ENCODE results near the gene KRT83.

Gene KRT83

GRCh38 chr12:52319097-52319496, 2.1 kb downstream of the KRT83 start:
- no peaks in the 10 kb centered on the region for H3K9me2 ChIP-seq (replicated peaks; ENCODE audit: control insufficient read depth, low read length)
- TF ChIP-seq EZH2phosphoT487 (IDR thresholded peaks at IDR 0.05; ENCODE audit: borderline replicate concordance, low read length): no peak
- TF ChIP-seq CTCF (IDR thresholded peaks at IDR 0.05; ENCODE audit: low read depth, low read length, poor library complexity, severe bottlenecking): no peak
- H3K36me3 ChIP-seq (ENCODE audit: control insufficient read depth, low read length): no peaks in the 10 kb centered on the region
- no peaks in the 10 kb centered on the region for H3K9me3 ChIP-seq (ENCODE audit: control insufficient read depth, insufficient read depth, low read length)
- no peaks in the 10 kb centered on the region for H3K79me2 ChIP-seq (ENCODE audit: control insufficient read depth, low read length)
- no peaks in the 10 kb centered on the region for H3F3A ChIP-seq (ENCODE audit: control insufficient read depth, insufficient read depth)
- H3K27ac ChIP-seq (ENCODE audit: low read depth, low read length): no peak overlapping the region
- H3K4me1 ChIP-seq (ENCODE audit: control insufficient read depth, low read length): no peaks in the 10 kb centered on the region
- no peak overlapping the region for H3K4me3 ChIP-seq (ENCODE audit: low read length)
- H4K20me1 ChIP-seq (ENCODE audit: control insufficient read depth, insufficient read depth, low read depth, low read length): no peaks in the 10 kb centered on the region
- H3K4me2 ChIP-seq (ENCODE audit: low read length): no peak overlapping the region
- H3K27me3 ChIP-seq (ENCODE audit: control insufficient read depth, low read length): 0 out of 2 replicates have a peak, but pooled peaks cover 3% of the 10 kb centered on the region

GRCh38 chr12:52318241-52318990, 2.8 kb downstream of the KRT83 start:
- no peaks in the 10 kb centered on the region for H3K36me3 ChIP-seq (ENCODE audit: control insufficient read depth, low read length)
- no peaks in the 10 kb centered on the region for H4K20me1 ChIP-seq (ENCODE audit: control insufficient read depth, insufficient read depth, low read depth, low read length)
- H3F3A ChIP-seq (ENCODE audit: control insufficient read depth, insufficient read depth): no peaks in the 10 kb centered on the region
- H3K79me2 ChIP-seq (ENCODE audit: control insufficient read depth, low read length): no peaks in the 10 kb centered on the region
- no peak overlapping the region for H3K27ac ChIP-seq (ENCODE audit: low read depth, low read length)
- no peaks in the 10 kb centered on the region for H3K9me3 ChIP-seq (ENCODE audit: control insufficient read depth, insufficient read depth, low read length)
- H3K27me3 ChIP-seq (ENCODE audit: control insufficient read depth, low read length): 0 out of 2 replicates have a peak, but pooled peaks cover 3% of the 10 kb centered on the region
- no peaks in the 10 kb centered on the region for H3K9me2 ChIP-seq (replicated peaks; ENCODE audit: control insufficient read depth, low read length)
- H3K4me1 ChIP-seq (ENCODE audit: control insufficient read depth, low read length): no peaks in the 10 kb centered on the region
- no peak overlapping the region for H3K4me2 ChIP-seq (ENCODE audit: low read length)
- TF ChIP-seq CTCF (IDR thresholded peaks at IDR 0.05; ENCODE audit: low read depth, low read length, poor library complexity, severe bottlenecking): no peak
- TF ChIP-seq EZH2phosphoT487 (IDR thresholded peaks at IDR 0.05; ENCODE audit: borderline replicate concordance, low read length): no peak
- H3K4me3 ChIP-seq (ENCODE audit: low read length): no peak overlapping the region

GRCh38 chr12:52317468-52318052, 3.6 kb downstream of the KRT83 start:
- Histone ChIP-seq H3K4me1 (ENCODE audit: control insufficient read depth, low read length) (no peaks in the 10 kb centered on the region), H3K4me3 (ENCODE audit: low read length) (no peak overlapping the region), H3K27me3 (ENCODE audit: control insufficient read depth, low read length) (0 out of 2 replicates have a peak, but pooled peaks cover 3% of the 10 kb centered on the region), H3K36me3 (ENCODE audit: control insufficient read depth, low read length) (no peaks in the 10 kb centered on the region), H3K9me2 (replicated peaks; ENCODE audit: control insufficient read depth, low read length) (no peaks in the 10 kb centered on the region), H3K27ac (ENCODE audit: low read depth, low read length) (no peak overlapping the region), H3K9me3 (ENCODE audit: control insufficient read depth, insufficient read depth, low read length) (no peaks in the 10 kb centered on the region), H3K79me2 (ENCODE audit: control insufficient read depth, low read length) (no peaks in the 10 kb centered on the region), H3F3A (ENCODE audit: control insufficient read depth, insufficient read depth) (no peaks in the 10 kb centered on the region), H4K20me1 (ENCODE audit: control insufficient read depth, insufficient read depth, low read depth, low read length) (no peaks in the 10 kb centered on the region), H3K4me2 (ENCODE audit: low read length) (no peak overlapping the region)
- no peak for TF ChIP-seq EZH2phosphoT487 (IDR thresholded peaks at IDR 0.05; ENCODE audit: borderline replicate concordance, low read length)
- TF ChIP-seq CTCF (IDR thresholded peaks at IDR 0.05; ENCODE audit: low read depth, low read length, poor library complexity, severe bottlenecking): no peak

Data from DOHH2 (cell line).